Panc1 (cell line): Measurements from ENCODE around the gene KLHDC10. TPM values are rescaled to one million over a fixed set of nuclear protein-coding genes. Genes with fewer than 3 reads are reported as not detected.

Source experiments
- ATAC-seq: fragments of 200-7000 bp; cut with Tn5 transposase; 2 replicates; pipeline ENCODE4 v1.9.1; 2020; ENCODE audit warnings: mild to moderate bottlenecking, moderate library complexity
- BruUV-seq: library from RNA; stranded (reverse); fragments of 400-500 nt; replicated peaks from 2 replicates; lab custom pipeline; 2021; lab: Mats Ljungman, UMichigan
- CTCF ChIA-PET: fragments of 300-600 bp; sonication (Branson Sonifier 250); formaldehyde crosslinking; loops from one replicate; lab custom pipeline; 2022; ENCODE audit warnings: antibody characterized with exemption; lab: Charles Lee
- POLR2A ChIA-PET: fragments of 300-600 bp; sonication (Branson Sonifier 250); formaldehyde crosslinking; loops from one replicate; lab custom pipeline; 2022; ENCODE audit warnings: antibody characterized with exemption; lab: Charles Lee
- DNase-seq: peaks from one replicate; pipeline ENCODE4 v3.0.0-alpha.2; 2010; ENCODE audit warnings: low read depth, low spot score
- H3K27ac ChIP-seq: 2 replicates; pipeline ENCODE4 v1.5.1; 2011; ENCODE audit warnings: mild to moderate bottlenecking, low read length, inconsistent platforms
- H3K27me3 ChIP-seq: fragments of 200-500 bp; sonication (Bioruptor generic); 2 replicates; pipeline ENCODE4 v1.6.0; 2014; ENCODE audit warnings: low read length, inconsistent platforms; ENCODE audit not compliant: control insufficient read depth, insufficient read depth
- H3K36me3 ChIP-seq: fragments of 200-500 bp; sonication (Bioruptor generic); 2 replicates; pipeline ENCODE4 v1.5.1; 2014; ENCODE audit warnings: inconsistent platforms, mild to moderate bottlenecking, low read length, moderate library complexity; ENCODE audit not compliant: control insufficient read depth, insufficient read depth
- H3K4me1 ChIP-seq: 2 replicates; pipeline ENCODE4 v1.5.1; 2011; ENCODE audit warnings: inconsistent platforms, mild to moderate bottlenecking, low read length, moderate library complexity; ENCODE audit not compliant: control insufficient read depth, insufficient read depth
- H3K4me3 ChIP-seq, 2 experiments: 2 replicates each; pipeline ENCODE4 v1.5.1; 2011 to 2012; ENCODE audit warnings: low read depth in 2 of 2, low read length in 2 of 2, mild to moderate bottlenecking in 2 of 2, inconsistent platforms in 1 of 2, moderate library complexity in 1 of 2
- H3K9me3 ChIP-seq: fragments of 200-500 bp; sonication (Bioruptor generic); 2 replicates; pipeline ENCODE4 v1.5.1; 2014; ENCODE audit warnings: low read depth, mild to moderate bottlenecking, inconsistent platforms, low read length, moderate library complexity; ENCODE audit not compliant: control insufficient read depth, insufficient read depth
- POLR2AphosphoS5 ChIP-seq: IDR thresholded peaks from 2 replicates; pipeline ENCODE4 v1.6.1; 2012; ENCODE audit warnings: mild to moderate bottlenecking, low read depth, low read length, moderate library complexity
- SIN3A ChIP-seq: IDR thresholded peaks from 2 replicates; pipeline ENCODE4 v1.6.1; 2012; ENCODE audit warnings: low read depth, mild to moderate bottlenecking, low read length, moderate library complexity, borderline replicate concordance; ENCODE audit not compliant: insufficient read depth
- TCF7L2 ChIP-seq: IDR thresholded peaks from 2 replicates; pipeline ENCODE4 v1.6.1; 2011; ENCODE audit warnings: mild to moderate bottlenecking, low read depth, low read length, inconsistent platforms
- in situ Hi-C: cut with HindIII; loops from 2 replicates; pipeline ENCODE4 v1.10.0; 2016; ENCODE audit warnings: low sequenced_read_pairs, low pct_unique_long_range_greater_than_20kb
- intact Hi-C: fragments of 100-400 bp; cut with micrococcal nuclease; formaldehyde crosslinking; loops from one replicate; pipeline ENCODE4 v1.10.0; 2022; ENCODE audit not compliant: unreplicated experiment
- total RNA-seq: library from RNA; stranded (reverse); gene quantifications from one replicate; pipeline ENCODE4 v1.2.1, GENCODE V29; 2021; ENCODE audit not compliant: unreplicated experiment
- TF ChIP-seq, protein P1 (sequence below), 2 experiments: IDR thresholded peaks; 2 replicates each; pipeline ENCODE4 v1.6.1; 2011 to 2012; ENCODE audit warnings: low read depth in 2 of 2, control low read depth in 1 of 2, low read length in 1 of 2, mild to moderate bottlenecking in 1 of 2, moderate library complexity in 1 of 2; ENCODE audit not compliant: insufficient read depth in 1 of 2
- TF ChIP-seq, protein P2 (sequence below): fragments of 450-650 bp; IDR thresholded peaks from 2 replicates; pipeline ENCODE4 v1.5.1; 2017; ENCODE audit warnings: mild to moderate bottlenecking

Gene KLHDC10
- total RNA-seq, 1 experiment from 2014 or later: 26.7 TPM

DNA sequence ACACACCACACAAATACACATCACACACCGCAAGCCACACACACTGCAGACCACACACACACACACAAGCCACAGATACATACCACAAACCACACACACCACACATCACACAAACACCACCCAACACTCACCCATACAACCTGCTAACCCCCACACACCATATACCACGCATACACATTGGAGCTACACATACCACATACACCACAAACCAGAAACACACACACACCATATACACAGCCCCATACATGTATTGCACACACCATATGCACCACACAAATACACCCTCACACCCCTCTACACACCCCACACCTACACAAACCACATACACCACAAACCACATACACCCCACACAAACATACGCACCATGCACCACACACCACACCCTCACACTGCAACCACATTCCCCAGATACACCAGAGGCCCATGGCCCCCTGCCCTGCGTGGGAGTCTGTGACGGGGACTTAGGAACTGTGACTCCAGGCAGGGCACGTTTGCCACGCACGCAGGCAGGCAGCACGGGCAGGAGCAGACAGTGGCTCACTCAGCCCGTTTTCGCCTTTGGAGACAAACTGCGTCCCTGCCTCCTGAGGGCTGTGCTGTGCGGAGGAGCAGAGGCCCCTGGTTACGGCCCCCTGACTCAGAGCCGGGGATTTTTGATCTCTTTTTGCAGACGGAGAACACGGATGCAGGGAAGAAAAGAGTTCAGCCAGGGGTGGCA is 82.3 kb downstream of the KLHDC10 start:
- in situ Hi-C loops (no loop called here), intact Hi-C loops (no loop called here)
- Histone ChIP-seq H3K9me3 (no peaks in the 10 kb centered on the region), H3K36me3 (no peaks in the 10 kb centered on the region), H3K4me1 (no peaks in the 10 kb centered on the region), H3K27me3 (no peaks in the 10 kb centered on the region), H3K27ac (no peak overlapping the region), H3K4me3 (no peak overlapping the region)
- POLR2A ChIA-PET: no interaction called here
- TF ChIP-seq, protein P1, sequence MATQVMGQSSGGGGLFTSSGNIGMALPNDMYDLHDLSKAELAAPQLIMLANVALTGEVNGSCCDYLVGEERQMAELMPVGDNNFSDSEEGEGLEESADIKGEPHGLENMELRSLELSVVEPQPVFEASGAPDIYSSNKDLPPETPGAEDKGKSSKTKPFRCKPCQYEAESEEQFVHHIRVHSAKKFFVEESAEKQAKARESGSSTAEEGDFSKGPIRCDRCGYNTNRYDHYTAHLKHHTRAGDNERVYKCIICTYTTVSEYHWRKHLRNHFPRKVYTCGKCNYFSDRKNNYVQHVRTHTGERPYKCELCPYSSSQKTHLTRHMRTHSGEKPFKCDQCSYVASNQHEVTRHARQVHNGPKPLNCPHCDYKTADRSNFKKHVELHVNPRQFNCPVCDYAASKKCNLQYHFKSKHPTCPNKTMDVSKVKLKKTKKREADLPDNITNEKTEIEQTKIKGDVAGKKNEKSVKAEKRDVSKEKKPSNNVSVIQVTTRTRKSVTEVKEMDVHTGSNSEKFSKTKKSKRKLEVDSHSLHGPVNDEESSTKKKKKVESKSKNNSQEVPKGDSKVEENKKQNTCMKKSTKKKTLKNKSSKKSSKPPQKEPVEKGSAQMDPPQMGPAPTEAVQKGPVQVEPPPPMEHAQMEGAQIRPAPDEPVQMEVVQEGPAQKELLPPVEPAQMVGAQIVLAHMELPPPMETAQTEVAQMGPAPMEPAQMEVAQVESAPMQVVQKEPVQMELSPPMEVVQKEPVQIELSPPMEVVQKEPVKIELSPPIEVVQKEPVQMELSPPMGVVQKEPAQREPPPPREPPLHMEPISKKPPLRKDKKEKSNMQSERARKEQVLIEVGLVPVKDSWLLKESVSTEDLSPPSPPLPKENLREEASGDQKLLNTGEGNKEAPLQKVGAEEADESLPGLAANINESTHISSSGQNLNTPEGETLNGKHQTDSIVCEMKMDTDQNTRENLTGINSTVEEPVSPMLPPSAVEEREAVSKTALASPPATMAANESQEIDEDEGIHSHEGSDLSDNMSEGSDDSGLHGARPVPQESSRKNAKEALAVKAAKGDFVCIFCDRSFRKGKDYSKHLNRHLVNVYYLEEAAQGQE (IDR thresholded peaks at IDR 0.05; ENCODE audit: insufficient read depth in 1 of 2, low read depth in 2 of 2, low read length in 1 of 2): no peak
- TF ChIP-seq TCF7L2: no peak
- no peak for TF ChIP-seq POLR2AphosphoS5
- TF ChIP-seq, protein P2, sequence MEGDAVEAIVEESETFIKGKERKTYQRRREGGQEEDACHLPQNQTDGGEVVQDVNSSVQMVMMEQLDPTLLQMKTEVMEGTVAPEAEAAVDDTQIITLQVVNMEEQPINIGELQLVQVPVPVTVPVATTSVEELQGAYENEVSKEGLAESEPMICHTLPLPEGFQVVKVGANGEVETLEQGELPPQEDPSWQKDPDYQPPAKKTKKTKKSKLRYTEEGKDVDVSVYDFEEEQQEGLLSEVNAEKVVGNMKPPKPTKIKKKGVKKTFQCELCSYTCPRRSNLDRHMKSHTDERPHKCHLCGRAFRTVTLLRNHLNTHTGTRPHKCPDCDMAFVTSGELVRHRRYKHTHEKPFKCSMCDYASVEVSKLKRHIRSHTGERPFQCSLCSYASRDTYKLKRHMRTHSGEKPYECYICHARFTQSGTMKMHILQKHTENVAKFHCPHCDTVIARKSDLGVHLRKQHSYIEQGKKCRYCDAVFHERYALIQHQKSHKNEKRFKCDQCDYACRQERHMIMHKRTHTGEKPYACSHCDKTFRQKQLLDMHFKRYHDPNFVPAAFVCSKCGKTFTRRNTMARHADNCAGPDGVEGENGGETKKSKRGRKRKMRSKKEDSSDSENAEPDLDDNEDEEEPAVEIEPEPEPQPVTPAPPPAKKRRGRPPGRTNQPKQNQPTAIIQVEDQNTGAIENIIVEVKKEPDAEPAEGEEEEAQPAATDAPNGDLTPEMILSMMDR: no peak
- no peak for TF ChIP-seq SIN3A
- no peak for DNase-seq
- ATAC-seq: no peak
- CTCF ChIA-PET: no interaction called here
- BruUV-seq: no TSS peak

DNA sequence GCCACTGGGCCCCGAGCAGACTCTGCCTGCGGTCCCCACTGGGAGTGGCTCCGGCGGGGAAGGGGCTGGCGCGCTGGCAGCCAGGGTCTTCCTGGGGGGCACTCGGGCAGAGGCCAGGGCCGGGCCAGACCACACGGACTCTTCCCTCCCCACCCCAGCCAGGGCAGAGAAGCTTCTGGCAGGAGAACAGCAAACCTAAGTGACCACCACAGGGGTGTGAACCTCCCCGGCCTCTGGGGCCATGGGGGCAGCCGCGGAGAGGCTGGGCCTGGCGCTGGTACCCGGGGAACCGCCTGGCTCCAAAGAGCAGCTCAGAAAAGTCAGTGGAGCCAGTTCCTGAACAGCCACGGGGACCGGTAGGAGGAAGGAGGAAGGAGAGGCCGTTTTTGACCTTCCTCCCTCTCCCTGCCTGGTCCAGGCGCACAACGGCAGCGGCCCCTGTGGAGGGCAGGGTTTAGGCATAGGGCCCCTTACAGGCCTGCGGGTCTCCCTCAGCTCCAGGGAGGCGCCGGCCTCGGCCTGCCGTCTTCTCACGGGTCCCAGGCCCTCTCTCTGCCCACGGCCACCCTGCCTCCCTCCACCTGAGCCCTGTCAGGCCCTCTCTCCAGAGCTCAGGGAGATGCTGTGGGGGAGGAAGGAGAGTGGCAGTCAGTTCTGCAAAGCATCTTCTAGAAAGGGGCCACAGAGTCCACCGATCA is 83.0 kb downstream of the KLHDC10 start:
- H3K36me3 ChIP-seq: no peaks in the 10 kb centered on the region
- ChIA-PET POLR2A (no interaction called here), CTCF (interaction anchor here (0.6 kb wide), 1 partner anchor 397 kb away, joined by 6 read pairs; no protein-coding TSS in a partner anchor)
- no peaks in the 10 kb centered on the region for H3K27me3 ChIP-seq
- BruUV-seq: no TSS peak
- no peak overlapping the region for H3K27ac ChIP-seq
- intact Hi-C loops (no loop called here), in situ Hi-C loops (no loop called here)
- no peaks in the 10 kb centered on the region for H3K4me1 ChIP-seq
- H3K9me3 ChIP-seq: no peaks in the 10 kb centered on the region
- no peak for DNase-seq
- peak; percentile 33 for ATAC-seq
- TF ChIP-seq TCF7L2: no peak
- no peak for TF ChIP-seq SIN3A
- TF ChIP-seq, protein P2: no peak
- TF ChIP-seq, protein P1 (IDR thresholded peaks at IDR 0.05; ENCODE audit: insufficient read depth in 1 of 2, low read depth in 2 of 2, low read length in 1 of 2): no peak
- TF ChIP-seq POLR2AphosphoS5: no peak
- no peak overlapping the region for H3K4me3 ChIP-seq
